NT2/D1 (cell line): Measurements from ENCODE around the gene AHNAK.

Source experiments
- SUZ12 ChIP-seq: IDR thresholded peaks from 2 replicates; pipeline ENCODE4 v1.6.1; 2011; ENCODE audit not compliant: insufficient read length, insufficient read depth; ENCODE audit errors: extremely low read depth
- ZNF274 ChIP-seq: IDR thresholded peaks from 2 replicates; pipeline ENCODE4 v1.6.1; 2011; ENCODE audit warnings: mild to moderate bottlenecking, low read depth, low read length

GRCh38 chr11:62418136-62418535 is 128.5 kb downstream of the AHNAK start:
- no peak for TF ChIP-seq SUZ12
- no peak for TF ChIP-seq ZNF274
